GM12878 (cell line): ENCODE data around the gene SLFN13. TPM values are rescaled to one million over a fixed set of nuclear protein-coding genes. Genes with fewer than 3 reads are reported as not detected.
A peak's percentile ranks its signal among the peaks of the same experiment; 100 is the strongest.

Experiments
- CHD4 ChIP-seq: fragments of 200-600 bp; sonication (generic); IDR thresholded peaks from 2 replicates; pipeline ENCODE4 v1.6.1; 2016; ENCODE audit warnings: mild to moderate bottlenecking
- CREB1 ChIP-seq: IDR thresholded peaks from 2 replicates; pipeline ENCODE4 v1.6.1; 2012; ENCODE audit warnings: low read depth, mild to moderate bottlenecking, inconsistent platforms
- CUX1 ChIP-seq: IDR thresholded peaks from 2 replicates; pipeline ENCODE4 v1.6.1; 2012; ENCODE audit warnings: improper control_type of control experiment, low read depth, low read length; ENCODE audit not compliant: insufficient replicate concordance
- ESRRA ChIP-seq: IDR thresholded peaks from 2 replicates; pipeline ENCODE4 v1.6.1; 2012; ENCODE audit warnings: mild to moderate bottlenecking, low read length, improper control_type of control experiment
- ETV6 ChIP-seq, 2 experiments: fragments of 450-650 bp in 1 of 2; IDR thresholded peaks in 1 of 2; conservative IDR thresholded peaks in 1 of 2; 2 replicates each; pipeline ENCODE4 v1.6.1; 2014; ENCODE audit warnings: antibody characterized with exemption in 1 of 2, borderline replicate concordance in 1 of 2, low read depth in 1 of 2, mild to moderate bottlenecking in 1 of 2, moderate library complexity in 1 of 2
- EZH2 ChIP-seq: IDR thresholded peaks from 2 replicates; pipeline ENCODE4 v1.6.1; 2012; ENCODE audit warnings: low read depth, mild to moderate bottlenecking, control low read depth, inconsistent platforms, low read length, borderline replicate concordance; ENCODE audit not compliant: control insufficient read depth
- KDM1A ChIP-seq: fragments of 200-600 bp; sonication (generic); IDR thresholded peaks from 2 replicates; pipeline ENCODE4 v1.6.1; 2016; ENCODE audit warnings: borderline replicate concordance
- MLLT1 ChIP-seq: fragments of 450-650 bp; IDR thresholded peaks from 2 replicates; pipeline ENCODE4 v1.6.1; 2016; ENCODE audit warnings: mild to moderate bottlenecking
- MXI1 ChIP-seq: fragments of 150-350 bp; IDR thresholded peaks from 2 replicates; pipeline ENCODE4 v1.6.1; 2011; ENCODE audit warnings: low read depth, mild to moderate bottlenecking, inconsistent platforms, low read length, improper control_type of control experiment
- NFIC ChIP-seq: IDR thresholded peaks from 2 replicates; pipeline ENCODE4 v1.6.1; 2012; ENCODE audit warnings: low read depth, mild to moderate bottlenecking, inconsistent platforms, low read length, moderate library complexity
- NR2F1 ChIP-seq: fragments of 450-650 bp; conservative IDR thresholded peaks from 2 replicates; pipeline ENCODE4 v1.6.1; 2017; ENCODE audit warnings: mild to moderate bottlenecking
- NRF1 ChIP-seq: conservative IDR thresholded peaks from 2 replicates; pipeline ENCODE4 v1.6.1; 2011; ENCODE audit warnings: mild to moderate bottlenecking, low read depth, low read length, improper control_type of control experiment
- PAX8 ChIP-seq: fragments of 450-650 bp; IDR thresholded peaks from 2 replicates; pipeline ENCODE4 v1.6.1; 2017; ENCODE audit warnings: mild to moderate bottlenecking, moderate library complexity
- PKNOX1 ChIP-seq: fragments of 450-650 bp; IDR thresholded peaks from 2 replicates; pipeline ENCODE4 v1.6.1; 2016; ENCODE audit warnings: mild to moderate bottlenecking
- RAD21 ChIP-seq: IDR thresholded peaks from 2 replicates; pipeline ENCODE4 v1.6.1; 2011; ENCODE audit warnings: mild to moderate bottlenecking, low read depth, low read length, moderate library complexity; ENCODE audit not compliant: insufficient read depth
- RB1 ChIP-seq: fragments of 450-650 bp; formaldehyde crosslinking; IDR thresholded peaks from 2 replicates; pipeline ENCODE4 v1.6.1; 2017; ENCODE audit warnings: mild to moderate bottlenecking, borderline replicate concordance
- SMAD5 ChIP-seq: IDR thresholded peaks from 2 replicates; pipeline ENCODE4 v1.6.1; 2016; ENCODE audit warnings: antibody characterized with exemption, low read depth
- SMARCA5 ChIP-seq: fragments of 450-650 bp; IDR thresholded peaks from 2 replicates; pipeline ENCODE4 v1.6.1; 2017; ENCODE audit warnings: mild to moderate bottlenecking
- SPI1 ChIP-seq: IDR thresholded peaks from 2 replicates; pipeline ENCODE4 v1.6.1; 2011; ENCODE audit warnings: low read depth, mild to moderate bottlenecking, low read length, moderate library complexity, borderline replicate concordance; ENCODE audit not compliant: insufficient read depth
- SREBF2 ChIP-seq: IDR thresholded peaks from 2 replicates; pipeline ENCODE4 v1.6.1; 2012; ENCODE audit warnings: mild to moderate bottlenecking, low read length
- SRF ChIP-seq, 2 experiments: IDR thresholded peaks; 2 replicates each; pipeline ENCODE4 v1.6.1; 2011; ENCODE audit warnings: low read depth in 2 of 2, low read length in 2 of 2, mild to moderate bottlenecking in 1 of 2, moderate library complexity in 1 of 2
- SUZ12 ChIP-seq: fragments of 200-600 bp; sonication (generic); IDR thresholded peaks from one replicate; pipeline ENCODE4 v1.6.1; 2018; ENCODE audit warnings: antibody characterized with exemption, mild to moderate bottlenecking; ENCODE audit not compliant: unreplicated experiment
- TCF3 ChIP-seq: IDR thresholded peaks from 2 replicates; pipeline ENCODE4 v1.6.1; 2012; ENCODE audit warnings: low read depth, mild to moderate bottlenecking, low read length, borderline replicate concordance; ENCODE audit not compliant: insufficient read depth
- ZNF24 ChIP-seq: fragments of 450-650 bp; IDR thresholded peaks from 2 replicates; pipeline ENCODE4 v1.6.1; 2017; ENCODE audit warnings: antibody characterized with exemption, mild to moderate bottlenecking
- ZNF622 ChIP-seq: fragments of 450-650 bp; IDR thresholded peaks from 2 replicates; pipeline ENCODE4 v1.6.1; 2017; ENCODE audit warnings: mild to moderate bottlenecking, inconsistent platforms
- polyA plus RNA-seq, 11 experiments: library from polyadenylated mRNA; depleted of rRNA in 4 of 11; unstranded in 6 of 11; stranded (reverse) in 5 of 11; fragments of >200 nt; fragmentation: Nextera tagmentation in 4 of 11; fragmentation: Illumina TruSeq in 1 of 11; extraction: Ambion mirVana in 4 of 11; extraction: Trizol in 1 of 11; gene quantifications; 1 replicate in 1 of 11; 2 replicates in 10 of 11; pipeline versions ENCODE4 v1.2.1 to v1.2.3, GENCODE V29; 2011 to 2016; ENCODE audit warnings: inconsistent platforms in 2 of 11, missing spikeins in 2 of 11, low read depth in 1 of 11
- total RNA-seq, 4 experiments: library from RNA; depleted of rRNA in 3 of 4; stranded (reverse); fragments of >200 nt in 3 of 4; fragmentation: Illumina TruSeq in 1 of 4; extraction: Trizol in 1 of 4; gene quantifications; 2 replicates each; pipeline versions ENCODE4 v1.2.1 to v1.2.3, GENCODE V29; 2013 to 2021

SLFN13 gene
- total and polyA plus RNA-seq, 10 of the 15 experiments (the other 5 are each of a cell fraction or from before 2014, with no cell fraction given), result 12.4 to 82.4 (median 61.9) TPM

GRCh38 chr17:35449371-35449931, 885 bp upstream of the SLFN13 start (continued):
- TF ChIP-seq PKNOX1 (no peak), SMAD5 (no peak), TCF3 (no peak), ESRRA (no peak), NFIC (no peak), ETV6 (conservative IDR thresholded peaks at IDR 0.05 in 1 of 2, IDR thresholded peaks at IDR 0.05 in 1 of 2; ENCODE audit: borderline replicate concordance in 1 of 2, low read depth in 1 of 2) (no peak; a peak in 1 of 4 replicates), SPI1 (peak; percentile 74; the same call in 1 of the 2 replicates), CUX1 (no peak), SMARCA5 (no peak), MXI1 (no peak), PAX8 (no peak), RAD21 (no peak), CREB1 (no peak), SUZ12 (no peak), ZNF24 (no peak), KDM1A (no peak), NR2F1 (peak; percentile 69), MLLT1 (0 out of 2 replicates have a peak, but pooled peaks have one; percentile 31), CHD4 (no peak), ZNF622 (no peak), RB1 (peak; percentile 49; the same call in 1 of the 2 replicates), EZH2 (no peak), SRF (IDR thresholded peaks at IDR 0.05; ENCODE audit: low read depth in 2 of 2, low read length in 2 of 2) (no peak), SREBF2 (no peak), NRF1 (no peak)
